Panc1 (cell line): ENCODE measurements around the gene GFRA1. TPM values are rescaled to one million over a fixed set of nuclear protein-coding genes. Genes with fewer than 3 reads are reported as not detected.

Source experiments
- ATAC-seq: fragments of 200-7000 bp; cut with Tn5 transposase; 2 replicates; pipeline ENCODE4 v1.9.1; 2020; ENCODE audit warnings: mild to moderate bottlenecking, moderate library complexity
- BruUV-seq: library from RNA; stranded (reverse); fragments of 400-500 nt; replicated peaks from 2 replicates; lab custom pipeline; 2021; lab: Mats Ljungman, UMichigan
- CTCF ChIA-PET: fragments of 300-600 bp; sonication (Branson Sonifier 250); formaldehyde crosslinking; loops from one replicate; lab custom pipeline; 2022; ENCODE audit warnings: antibody characterized with exemption; lab: Charles Lee
- POLR2A ChIA-PET: fragments of 300-600 bp; sonication (Branson Sonifier 250); formaldehyde crosslinking; loops from one replicate; lab custom pipeline; 2022; ENCODE audit warnings: antibody characterized with exemption; lab: Charles Lee
- DNase-seq: peaks from one replicate; pipeline ENCODE4 v3.0.0-alpha.2; 2010; ENCODE audit warnings: low read depth, low spot score
- H3K27ac ChIP-seq: 2 replicates; pipeline ENCODE4 v1.5.1; 2011; ENCODE audit warnings: mild to moderate bottlenecking, low read length, inconsistent platforms
- H3K27me3 ChIP-seq: fragments of 200-500 bp; sonication (Bioruptor generic); 2 replicates; pipeline ENCODE4 v1.6.0; 2014; ENCODE audit warnings: low read length, inconsistent platforms; ENCODE audit not compliant: control insufficient read depth, insufficient read depth
- H3K36me3 ChIP-seq: fragments of 200-500 bp; sonication (Bioruptor generic); 2 replicates; pipeline ENCODE4 v1.5.1; 2014; ENCODE audit warnings: inconsistent platforms, mild to moderate bottlenecking, low read length, moderate library complexity; ENCODE audit not compliant: control insufficient read depth, insufficient read depth
- H3K4me1 ChIP-seq: 2 replicates; pipeline ENCODE4 v1.5.1; 2011; ENCODE audit warnings: inconsistent platforms, mild to moderate bottlenecking, low read length, moderate library complexity; ENCODE audit not compliant: control insufficient read depth, insufficient read depth
- H3K4me3 ChIP-seq, 2 experiments: 2 replicates each; pipeline ENCODE4 v1.5.1; 2011 to 2012; ENCODE audit warnings: low read depth in 2 of 2, low read length in 2 of 2, mild to moderate bottlenecking in 2 of 2, inconsistent platforms in 1 of 2, moderate library complexity in 1 of 2
- H3K9me3 ChIP-seq: fragments of 200-500 bp; sonication (Bioruptor generic); 2 replicates; pipeline ENCODE4 v1.5.1; 2014; ENCODE audit warnings: low read depth, mild to moderate bottlenecking, inconsistent platforms, low read length, moderate library complexity; ENCODE audit not compliant: control insufficient read depth, insufficient read depth
- CTCF ChIP-seq: fragments of 450-650 bp; IDR thresholded peaks from 2 replicates; pipeline ENCODE4 v1.5.1; 2017; ENCODE audit warnings: mild to moderate bottlenecking
- POLR2AphosphoS5 ChIP-seq: IDR thresholded peaks from 2 replicates; pipeline ENCODE4 v1.6.1; 2012; ENCODE audit warnings: mild to moderate bottlenecking, low read depth, low read length, moderate library complexity
- REST ChIP-seq, 2 experiments: IDR thresholded peaks; 2 replicates each; pipeline ENCODE4 v1.6.1; 2011 to 2012; ENCODE audit warnings: low read depth in 2 of 2, control low read depth in 1 of 2, low read length in 1 of 2, mild to moderate bottlenecking in 1 of 2, moderate library complexity in 1 of 2; ENCODE audit not compliant: insufficient read depth in 1 of 2
- SIN3A ChIP-seq: IDR thresholded peaks from 2 replicates; pipeline ENCODE4 v1.6.1; 2012; ENCODE audit warnings: low read depth, mild to moderate bottlenecking, low read length, moderate library complexity, borderline replicate concordance; ENCODE audit not compliant: insufficient read depth
- TCF7L2 ChIP-seq: IDR thresholded peaks from 2 replicates; pipeline ENCODE4 v1.6.1; 2011; ENCODE audit warnings: mild to moderate bottlenecking, low read depth, low read length, inconsistent platforms
- in situ Hi-C: cut with HindIII; loops from 2 replicates; pipeline ENCODE4 v1.10.0; 2016; ENCODE audit warnings: low sequenced_read_pairs, low pct_unique_long_range_greater_than_20kb
- intact Hi-C: fragments of 100-400 bp; cut with micrococcal nuclease; formaldehyde crosslinking; loops from one replicate; pipeline ENCODE4 v1.10.0; 2022; ENCODE audit not compliant: unreplicated experiment
- total RNA-seq: library from RNA; stranded (reverse); gene quantifications from one replicate; pipeline ENCODE4 v1.2.1, GENCODE V29; 2021; ENCODE audit not compliant: unreplicated experiment

Gene GFRA1
- total RNA-seq, 1 experiment from 2014 or later: 0.10 TPM

- Histone ChIP-seq H3K4me3 (no peak overlapping the region), H3K36me3 (no peaks in the 10 kb centered on the region), H3K27me3 (no peaks in the 10 kb centered on the region), H3K27ac (no peak overlapping the region), H3K9me3 (no peaks in the 10 kb centered on the region), H3K4me1 (no peaks in the 10 kb centered on the region)
- POLR2A ChIA-PET: no interaction called here
- intact Hi-C loops: no loop called here
- TF ChIP-seq POLR2AphosphoS5 (no peak), TCF7L2 (no peak), SIN3A (no peak), REST (IDR thresholded peaks at IDR 0.05; ENCODE audit: insufficient read depth in 1 of 2, low read depth in 2 of 2, low read length in 1 of 2) (no peak), CTCF (no peak)
- BruUV-seq: no TSS peak
- in situ Hi-C loops: no loop called here
- DNase-seq: no peak
- CTCF ChIA-PET: no interaction called here
- ATAC-seq: no peak
Measured at GRCh38 chr10:116082762-116083161, 190.2 kb downstream of the GFRA1 start.

GRCh38 chr10:116082206-116082605, 190.8 kb downstream of the GFRA1 start:
- Histone ChIP-seq H3K4me3 (no peak overlapping the region), H3K27me3 (no peaks in the 10 kb centered on the region), H3K36me3 (no peaks in the 10 kb centered on the region), H3K27ac (no peak overlapping the region), H3K9me3 (no peaks in the 10 kb centered on the region), H3K4me1 (no peaks in the 10 kb centered on the region)
- BruUV-seq: no TSS peak
- ChIA-PET POLR2A (no interaction called here), CTCF (no interaction called here)
- in situ Hi-C loops (no loop called here), intact Hi-C loops (no loop called here)
- ATAC-seq (no peak), DNase-seq (no peak)
- TF ChIP-seq REST (IDR thresholded peaks at IDR 0.05; ENCODE audit: insufficient read depth in 1 of 2, low read depth in 2 of 2, low read length in 1 of 2) (no peak), CTCF (no peak), TCF7L2 (no peak), SIN3A (no peak), POLR2AphosphoS5 (no peak)
